GM18951 (cell line): Measurements from ENCODE around the gene LSS.
"Not testable (repeated sequence)": the region's sequence is repeated elsewhere in the genome, so short reads cannot be mapped to it uniquely, and the experiment has no call there.

ENCODE experiments used
- POLR2A ChIP-seq: IDR thresholded peaks from 4 replicates; pipeline ENCODE4 v1.6.1; 2011; ENCODE audit warnings: mild to moderate bottlenecking; ENCODE audit not compliant: insufficient read length, insufficient read depth; ENCODE audit errors: extremely low read depth
- in situ Hi-C: fragments of 300-500 bp; cut with MboI; formaldehyde crosslinking; loops from one replicate; pipeline ENCODE4 v1.12.0; 2022; ENCODE audit warnings: low sequenced_read_pairs, mixed read lengths, inconsistent platforms; ENCODE audit not compliant: unreplicated experiment

The LSS gene

DNA sequence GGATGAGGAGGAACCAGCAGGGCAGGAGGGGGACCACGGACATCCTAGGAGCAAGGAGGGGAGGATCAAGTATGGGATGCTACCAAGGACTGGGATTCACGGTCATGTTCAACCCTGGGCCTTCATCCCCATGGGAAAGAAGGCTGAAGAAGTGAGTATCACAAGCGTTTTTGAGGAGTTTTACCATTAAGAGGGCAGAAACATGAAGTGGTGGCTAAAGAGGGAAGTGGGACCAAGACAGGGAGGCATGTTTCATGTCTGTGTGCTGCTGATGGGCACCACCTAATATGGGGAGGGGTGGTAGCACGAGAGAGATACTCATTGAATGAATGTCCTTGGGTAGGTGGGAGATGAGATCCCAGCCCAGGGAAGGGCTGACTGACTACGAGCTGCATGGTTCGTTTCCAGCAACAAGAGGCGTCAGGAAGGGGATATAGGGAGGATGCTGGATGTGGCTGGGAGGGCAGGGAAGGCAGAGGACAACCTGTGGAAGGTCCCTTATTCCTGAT is 11.3 kb upstream of the LSS start:
- in situ Hi-C loops: no loop called here
- no peak for TF ChIP-seq POLR2A

DNA sequence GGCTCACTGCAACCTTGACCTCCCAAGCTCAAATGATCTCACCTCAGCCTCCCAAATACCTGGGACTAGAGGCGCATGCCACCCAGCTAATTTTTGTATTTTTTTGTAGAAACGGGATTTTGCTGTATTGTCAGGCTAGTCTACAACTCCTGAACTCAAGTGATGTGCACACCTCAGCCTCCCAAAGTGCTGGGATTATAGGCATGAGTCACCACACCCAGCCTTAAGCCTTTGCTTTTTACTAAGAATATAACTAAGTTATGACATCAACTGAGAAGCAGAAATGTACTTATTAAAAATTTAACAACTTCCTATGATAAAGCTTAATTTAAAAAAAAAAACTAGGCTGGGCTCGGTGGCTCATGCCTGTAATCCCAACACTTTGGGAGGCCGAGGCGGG is 8.9 kb upstream of the LSS start:
- TF ChIP-seq POLR2A: no peak
- in situ Hi-C loops: no loop called here

DNA sequence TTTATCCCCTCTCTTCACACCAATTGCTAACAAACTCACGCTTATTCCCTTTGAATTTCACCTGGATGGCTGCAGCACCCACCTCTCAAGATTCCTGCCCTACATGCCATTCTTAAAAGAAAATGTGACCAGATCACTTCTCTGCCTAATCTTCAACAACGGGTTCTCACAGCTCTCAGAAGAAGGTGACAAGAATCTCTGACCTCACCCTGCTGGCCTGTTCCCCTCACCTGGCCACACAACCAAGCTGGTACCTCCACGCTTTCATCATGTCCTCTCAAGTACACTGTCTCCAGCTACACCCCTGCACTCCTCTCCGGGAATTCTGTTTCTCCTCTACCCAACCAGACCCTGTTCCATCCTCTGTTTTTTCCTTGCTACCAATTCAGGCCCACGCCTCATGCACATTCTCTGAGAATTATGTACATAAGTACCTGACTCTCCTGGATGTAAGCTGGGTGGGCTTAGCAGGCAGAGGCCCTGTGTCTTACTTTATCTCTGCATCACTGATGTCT is 5.9 kb upstream of the LSS start:
- no peak for TF ChIP-seq POLR2A
- in situ Hi-C loops: no loop called here

DNA sequence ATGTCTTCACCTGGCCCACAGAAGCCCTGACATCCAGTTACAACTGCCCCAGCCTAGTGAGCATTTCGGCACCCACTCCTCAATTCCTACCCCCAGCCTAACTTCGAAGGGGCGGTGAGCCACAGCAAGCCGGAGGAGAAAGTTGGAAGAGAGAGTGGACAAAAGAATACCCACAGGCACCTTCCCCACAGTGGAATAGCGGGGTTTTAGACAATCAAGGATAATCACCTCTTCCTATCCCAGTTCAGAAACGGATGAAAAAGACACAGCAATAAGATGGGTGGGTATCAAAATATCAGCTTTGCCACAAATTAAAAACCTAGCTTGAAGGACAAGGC is 1.3 kb upstream of the LSS start:
- no peak for TF ChIP-seq POLR2A
- in situ Hi-C loops: no loop called here

DNA sequence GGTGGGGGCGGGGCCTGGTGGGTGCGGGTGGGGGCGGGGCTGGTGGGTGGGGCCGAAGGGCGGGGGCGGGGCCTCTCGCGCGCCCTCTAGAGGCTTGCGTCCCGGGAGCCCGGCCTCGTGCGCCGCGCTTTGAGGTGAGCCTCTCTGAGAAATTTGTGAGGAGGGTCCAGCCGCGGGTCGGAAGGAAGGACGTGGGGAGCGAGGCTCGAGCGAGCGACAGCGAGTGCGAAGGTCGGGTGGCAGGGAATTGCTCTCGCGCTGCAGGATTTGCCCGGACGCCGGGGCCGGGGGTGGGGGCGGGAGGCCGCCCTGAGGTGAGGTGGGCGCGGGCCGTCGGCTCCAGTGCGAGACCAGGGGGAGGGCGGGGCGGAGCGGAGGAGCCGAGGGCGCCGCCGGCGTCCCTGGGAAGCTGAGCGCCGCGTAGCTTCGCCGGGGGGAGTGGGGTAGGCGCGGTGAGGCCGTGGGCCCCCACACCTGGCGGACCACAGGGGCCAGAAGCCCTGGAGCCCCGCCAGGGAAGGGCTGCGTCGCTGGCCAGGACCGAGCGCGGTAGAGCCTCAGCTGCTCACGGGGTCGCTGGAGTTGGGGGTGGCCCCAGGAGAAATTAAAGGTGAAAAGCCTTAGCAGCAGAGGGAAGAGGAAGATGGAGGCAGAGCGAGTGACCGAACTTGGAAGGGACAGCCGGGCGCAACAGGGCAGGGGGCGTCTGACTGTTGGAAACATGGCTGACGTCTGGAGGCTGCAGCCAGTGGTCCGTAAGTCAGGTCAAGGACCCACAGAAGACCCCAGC is 754 bp upstream of the LSS start:
- peak; percentile 45 for TF ChIP-seq POLR2A
- in situ Hi-C loops: no loop called here

DNA sequence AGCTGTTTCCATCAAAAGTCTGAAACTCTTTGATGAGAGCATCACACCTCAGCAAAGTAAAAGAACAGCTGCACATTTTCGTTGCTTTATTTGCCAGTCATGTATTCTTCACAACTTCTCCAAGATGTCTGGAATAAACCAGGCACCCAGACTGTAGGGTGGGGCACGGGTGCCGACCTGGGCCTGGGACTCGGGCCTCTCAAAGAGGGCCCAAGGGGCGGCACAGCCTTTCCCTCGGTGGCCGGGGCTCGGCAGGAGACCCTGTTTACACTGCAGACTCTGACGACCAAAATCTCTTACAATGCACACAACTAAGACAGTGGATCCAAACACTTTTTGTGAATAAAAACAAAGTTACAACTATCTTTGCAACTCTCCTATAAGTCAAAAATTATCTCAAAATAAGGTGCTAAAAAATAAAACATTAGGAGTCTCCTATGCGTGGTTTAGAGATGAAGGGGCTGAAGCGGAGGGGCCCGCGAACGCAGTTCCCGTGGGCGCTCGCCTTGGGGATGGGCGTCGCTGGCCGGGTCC is 696 bp downstream of the LSS start:
- in situ Hi-C loops: no loop called here
- TF ChIP-seq POLR2A: no peak

DNA sequence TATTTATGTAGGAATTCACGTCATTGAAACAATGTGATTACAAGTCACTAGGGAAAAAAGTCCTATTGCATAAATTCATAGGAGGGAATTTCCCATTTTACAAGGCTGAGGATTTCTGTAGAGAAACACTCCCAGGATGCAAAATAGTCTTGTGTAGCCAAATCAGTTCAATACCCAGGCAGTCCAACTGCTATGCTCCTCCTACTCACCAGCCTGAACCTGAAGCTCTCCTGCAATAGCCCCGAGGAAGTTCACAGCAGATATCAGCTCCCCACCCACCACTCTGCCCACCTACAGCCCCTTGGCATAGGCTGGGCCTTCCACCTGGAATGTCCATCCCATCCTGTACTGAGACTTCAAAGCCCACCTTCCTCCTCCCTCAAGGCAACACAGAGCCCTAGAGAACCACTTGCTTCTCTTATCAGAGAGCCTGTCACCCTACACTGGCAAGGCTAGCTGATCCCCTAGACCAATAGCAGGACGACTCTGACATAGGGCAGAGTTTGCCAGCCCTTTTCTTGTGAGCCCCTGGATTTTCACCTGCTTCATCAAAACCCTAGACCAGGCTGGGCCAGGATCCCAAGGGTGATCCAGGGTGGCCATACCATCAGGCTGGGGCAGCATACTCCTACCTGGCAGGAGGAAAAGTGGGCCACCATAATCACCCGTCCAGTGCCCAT is 1.5 kb downstream of the LSS start:
- in situ Hi-C loops: no loop called here
- no peak for TF ChIP-seq POLR2A

DNA sequence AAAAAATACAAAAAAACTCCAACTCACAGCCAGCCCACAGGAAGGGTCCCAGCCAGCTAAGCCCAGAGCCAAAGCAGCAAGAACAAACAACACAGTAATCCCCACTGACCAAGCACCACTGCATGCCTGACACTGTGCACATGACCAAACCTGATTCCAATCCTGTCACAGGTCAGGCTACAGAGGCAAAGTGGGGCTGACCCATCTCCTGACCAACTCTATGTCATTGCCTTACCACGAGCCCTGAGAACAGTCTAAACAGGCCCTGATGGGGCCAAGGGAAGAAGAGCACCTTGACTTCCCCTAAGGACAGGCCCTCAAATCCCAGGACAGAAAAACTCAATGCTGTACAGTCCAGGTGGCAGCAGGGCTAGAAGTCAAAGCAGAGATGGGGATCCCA is 2.4 kb downstream of the LSS start:
- no peak for TF ChIP-seq POLR2A
- in situ Hi-C loops: no loop called here

DNA sequence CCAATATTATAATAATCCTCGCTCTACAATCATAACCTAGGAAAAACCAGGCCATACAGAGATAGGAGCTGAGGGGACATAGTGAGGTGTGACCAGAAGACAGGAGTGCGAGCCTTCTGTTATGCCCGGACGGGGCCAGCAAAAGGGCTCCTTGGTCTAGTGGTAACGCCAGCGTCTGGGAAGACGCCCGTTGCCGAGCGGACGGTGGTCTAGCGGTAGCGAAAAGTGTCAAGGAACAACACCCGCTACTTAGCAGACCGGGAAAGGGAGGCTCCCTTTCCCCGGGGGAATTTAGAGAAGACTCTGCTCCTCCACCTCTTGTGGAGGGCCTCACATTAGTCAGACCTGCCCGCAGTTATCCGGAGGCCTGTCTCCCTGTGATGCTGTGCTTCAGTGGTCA is 4.9 kb downstream of the LSS start:
- in situ Hi-C loops: not testable (repeated sequence)

DNA sequence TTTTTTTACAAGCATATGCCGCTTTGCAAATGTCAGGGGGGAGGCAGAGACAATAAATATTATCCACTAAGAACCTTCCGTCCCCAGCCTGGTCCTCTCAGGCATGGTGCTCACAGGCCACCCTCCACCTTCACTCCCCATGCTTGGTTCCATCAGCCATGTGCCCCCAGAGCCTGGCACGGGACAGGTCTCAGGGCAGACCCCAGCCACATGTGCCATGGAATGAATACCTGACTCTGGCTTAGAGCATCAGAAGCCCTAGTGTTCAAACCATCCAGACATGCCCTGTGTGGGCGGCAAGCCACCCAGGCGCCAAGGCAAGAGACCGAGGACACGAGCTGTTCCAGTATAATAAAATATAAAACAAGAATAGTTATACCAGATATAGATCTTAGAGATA is 5.4 kb downstream of the LSS start:
- no peak for TF ChIP-seq POLR2A
- in situ Hi-C loops: no loop called here

DNA sequence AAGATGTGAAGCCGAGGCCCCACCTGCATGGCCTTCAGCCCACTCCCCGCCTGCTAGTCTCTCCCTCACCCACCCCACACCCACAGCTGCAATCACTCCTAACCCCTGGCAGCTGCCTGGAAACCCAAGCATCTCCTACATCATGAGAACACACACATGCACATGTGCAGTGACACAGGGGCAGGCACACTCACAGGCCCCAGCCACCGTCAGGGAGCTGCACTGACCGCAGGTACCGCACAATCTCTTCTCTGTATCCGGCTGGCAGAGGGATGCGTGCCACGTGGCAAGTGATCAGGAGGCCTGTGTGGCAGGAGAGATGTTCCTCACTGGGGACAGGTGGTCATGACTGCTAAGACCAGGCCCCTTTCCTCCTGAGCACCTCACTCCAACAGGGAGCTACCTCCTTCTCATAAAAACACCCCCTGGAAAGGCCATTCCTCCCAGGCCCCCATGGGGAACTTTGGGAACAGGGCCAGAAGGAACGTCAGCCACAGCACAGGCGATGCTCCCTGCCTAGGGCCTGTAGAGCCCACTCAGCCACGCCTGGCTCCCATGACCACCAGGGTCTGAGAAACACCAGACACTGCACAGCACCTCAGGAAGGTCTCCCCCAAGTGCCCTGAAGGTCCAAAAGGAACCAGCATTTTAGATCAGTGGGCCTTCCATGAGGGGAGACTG is 6.0 kb downstream of the LSS start:
- in situ Hi-C loops: no loop called here
- no peak for TF ChIP-seq POLR2A

DNA sequence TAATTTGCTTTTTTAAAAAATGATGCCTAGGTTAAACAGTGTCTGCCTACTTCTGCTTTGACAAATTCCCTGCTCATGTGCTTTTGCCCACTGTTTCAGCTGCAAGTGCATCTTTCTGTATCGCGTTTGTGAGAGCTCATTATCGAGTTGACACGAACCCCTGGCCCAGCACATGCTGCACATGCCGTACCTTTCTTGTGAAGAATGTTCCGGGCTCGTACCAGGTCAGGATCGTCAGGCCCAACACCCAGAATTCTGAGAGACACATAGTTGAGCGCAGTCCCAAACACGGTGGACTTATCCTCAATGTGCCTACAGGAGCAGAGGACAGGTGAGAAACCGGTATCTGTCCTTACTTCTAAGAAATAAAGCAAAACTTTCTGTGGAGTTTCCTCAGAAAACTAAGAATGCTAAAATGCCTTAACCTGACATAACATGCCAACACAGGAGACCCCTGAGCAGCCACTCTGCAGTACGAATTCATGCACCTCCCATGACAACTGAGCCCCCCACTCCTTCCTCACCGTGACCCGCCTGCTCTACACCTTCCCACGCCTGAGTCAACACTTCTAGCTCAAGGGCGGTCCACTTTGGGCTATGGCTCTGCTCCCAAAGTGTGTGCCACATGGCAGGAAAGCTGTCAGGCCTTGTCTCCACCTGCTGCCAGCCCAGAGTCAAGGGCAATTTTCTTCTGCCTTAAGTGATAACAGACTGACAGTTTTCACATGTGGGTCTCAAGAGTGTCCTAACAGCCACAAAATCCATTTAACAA is 6.7 kb downstream of the LSS start:
- TF ChIP-seq POLR2A: no peak
- in situ Hi-C loops: no loop called here

DNA sequence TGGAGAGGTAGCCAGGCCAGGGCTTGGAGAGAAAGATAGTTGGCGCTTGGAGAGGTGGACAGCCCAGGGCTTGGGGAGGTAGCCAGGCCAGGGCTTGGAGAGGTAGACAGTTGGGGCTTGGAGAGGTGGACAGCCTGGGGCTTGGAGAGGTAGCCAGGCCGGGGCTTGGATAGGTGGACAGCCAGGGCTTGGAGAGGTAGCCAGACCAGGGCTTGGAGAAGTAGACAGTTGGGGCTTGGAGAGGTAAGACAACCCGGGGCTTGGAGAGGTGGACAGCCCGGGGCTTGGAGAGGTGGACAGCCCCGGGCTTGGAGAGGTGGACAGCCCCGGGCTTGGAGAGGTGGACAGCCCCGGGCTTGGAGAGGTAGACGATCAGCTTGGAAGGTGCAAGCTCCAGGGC is 7.7 kb downstream of the LSS start:
- in situ Hi-C loops: no loop called here
- TF ChIP-seq POLR2A: no peak
